Keratinocyte (primary cell): ENCODE results near the gene TRAF3IP1.

Experiments used
- EZH2 ChIP-seq: IDR thresholded peaks from one replicate; pipeline ENCODE4 v1.6.1; 2012; ENCODE audit warnings: inconsistent platforms, mild to moderate bottlenecking, low read length, moderate library complexity
- TF ChIP-seq, protein P1 (sequence below), 3 experiments: IDR thresholded peaks in 1 of 3; conservative IDR thresholded peaks in 1 of 3; optimal IDR thresholded peaks in 1 of 3; 2 replicates in 2 of 3; 3 replicates in 1 of 3; pipeline versions ENCODE3 to v1.5.1; 2011; ENCODE audit warnings: low read length in 3 of 3, mild to moderate bottlenecking in 3 of 3, moderate library complexity in 2 of 3, control low read depth in 1 of 3, inconsistent platforms in 1 of 3; ENCODE audit not compliant: insufficient read depth in 2 of 3; ENCODE audit errors: extremely low read depth in 1 of 3

DNA sequence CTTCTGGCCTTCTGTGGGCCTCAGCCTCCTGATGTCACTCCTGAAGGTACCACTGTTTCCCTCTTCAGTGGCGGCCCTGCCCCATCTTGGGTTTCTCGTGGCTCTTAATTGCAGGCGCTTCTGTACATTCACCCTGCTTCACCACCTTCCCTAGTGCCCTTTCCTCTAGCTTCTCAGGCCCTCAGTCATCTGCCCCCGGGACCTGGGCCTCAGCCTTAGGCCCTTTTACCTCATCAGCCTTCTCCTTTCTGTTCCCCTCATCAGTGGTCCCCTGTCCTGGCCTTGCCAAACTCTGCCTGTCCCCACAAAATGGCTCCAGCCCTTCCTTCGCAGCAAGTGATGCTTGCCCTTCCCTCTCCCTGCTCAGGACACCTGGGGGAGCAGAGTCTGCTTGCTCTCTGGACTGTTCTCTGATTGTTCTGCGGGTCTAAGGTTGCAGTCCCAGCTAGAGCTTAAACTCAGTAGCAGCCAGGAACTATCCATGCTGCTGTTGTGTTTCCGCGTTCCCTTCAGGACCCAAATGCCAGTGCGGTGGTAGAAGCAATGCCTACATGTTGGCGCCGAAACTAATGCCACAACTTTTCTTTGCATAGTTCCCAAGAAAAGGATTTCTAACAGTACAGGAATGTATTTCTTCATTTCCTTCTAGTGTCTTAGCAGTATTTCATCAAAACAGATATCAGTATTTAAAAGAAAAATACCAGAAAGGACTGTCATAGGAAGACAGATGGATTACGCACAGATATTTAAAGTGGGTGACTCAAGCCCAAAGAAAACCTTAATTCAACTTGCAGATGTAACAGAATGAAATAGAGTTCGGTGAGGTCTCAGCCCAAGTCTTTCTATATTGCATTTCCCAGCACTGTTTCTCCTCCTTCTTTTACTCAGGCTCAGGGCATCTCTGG is 113.9 kb downstream of the TRAF3IP1 start:
- TF ChIP-seq, protein P1, sequence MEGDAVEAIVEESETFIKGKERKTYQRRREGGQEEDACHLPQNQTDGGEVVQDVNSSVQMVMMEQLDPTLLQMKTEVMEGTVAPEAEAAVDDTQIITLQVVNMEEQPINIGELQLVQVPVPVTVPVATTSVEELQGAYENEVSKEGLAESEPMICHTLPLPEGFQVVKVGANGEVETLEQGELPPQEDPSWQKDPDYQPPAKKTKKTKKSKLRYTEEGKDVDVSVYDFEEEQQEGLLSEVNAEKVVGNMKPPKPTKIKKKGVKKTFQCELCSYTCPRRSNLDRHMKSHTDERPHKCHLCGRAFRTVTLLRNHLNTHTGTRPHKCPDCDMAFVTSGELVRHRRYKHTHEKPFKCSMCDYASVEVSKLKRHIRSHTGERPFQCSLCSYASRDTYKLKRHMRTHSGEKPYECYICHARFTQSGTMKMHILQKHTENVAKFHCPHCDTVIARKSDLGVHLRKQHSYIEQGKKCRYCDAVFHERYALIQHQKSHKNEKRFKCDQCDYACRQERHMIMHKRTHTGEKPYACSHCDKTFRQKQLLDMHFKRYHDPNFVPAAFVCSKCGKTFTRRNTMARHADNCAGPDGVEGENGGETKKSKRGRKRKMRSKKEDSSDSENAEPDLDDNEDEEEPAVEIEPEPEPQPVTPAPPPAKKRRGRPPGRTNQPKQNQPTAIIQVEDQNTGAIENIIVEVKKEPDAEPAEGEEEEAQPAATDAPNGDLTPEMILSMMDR (optimal IDR thresholded peaks at IDR 0.05 in 1 of 3, IDR thresholded peaks at IDR 0.05 in 1 of 3, conservative IDR thresholded peaks at IDR 0.05 in 1 of 3; ENCODE audit: extremely low read depth in 1 of 3, insufficient read depth in 2 of 3, low read length in 3 of 3), result no peak
- TF ChIP-seq EZH2, result no peak
